GM21360 (cell line): ENCODE data around the gene DMD.
A peak's percentile ranks its signal among the peaks of the same experiment; 100 is the strongest.

Source experiments
- ATAC-seq: cut with Tn5 transposase; IDR thresholded peaks from one replicate; pipeline ENCODE4 v1.9.1; 2021; ENCODE audit warnings: mild to moderate bottlenecking, moderate library complexity; ENCODE audit not compliant: unreplicated experiment

DMD gene

DNA sequence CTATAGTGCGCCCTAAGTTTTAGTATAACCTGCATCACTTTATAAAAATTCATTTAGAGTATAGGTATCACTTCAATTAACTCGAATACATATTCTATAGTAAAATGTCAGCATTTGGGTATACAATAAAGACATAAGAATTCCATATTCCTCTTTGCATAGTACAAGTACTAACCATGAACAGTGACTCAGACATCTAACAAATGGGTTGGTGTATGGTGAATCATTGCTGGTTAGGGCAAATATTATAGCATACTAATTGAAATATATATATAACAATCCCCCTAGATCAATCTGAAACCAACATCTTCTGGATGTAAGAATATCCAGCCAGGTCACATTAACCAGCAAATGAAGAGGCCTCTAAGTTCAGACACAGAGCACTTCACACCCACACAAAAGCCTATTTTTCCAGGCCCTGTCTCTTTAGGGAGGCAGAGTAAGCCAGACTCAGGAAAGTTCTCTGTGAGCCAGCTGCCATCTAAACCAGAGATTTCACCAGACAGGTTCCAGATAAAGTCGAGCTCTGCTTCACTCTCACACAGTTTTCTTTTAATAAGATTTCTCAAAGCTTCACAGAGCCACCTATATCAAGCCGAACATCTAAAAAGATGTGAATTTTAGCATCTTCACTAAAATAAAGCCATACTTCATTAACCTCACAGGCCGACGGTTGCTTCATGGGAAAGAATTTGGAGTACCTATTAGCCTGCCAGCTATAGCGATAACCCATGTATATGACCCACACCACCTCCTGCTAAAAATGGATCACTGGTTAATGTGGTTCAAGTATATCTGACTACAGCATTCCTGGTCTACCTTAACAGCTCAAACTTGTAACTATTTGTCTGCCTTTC is 1939.5 kb downstream of the DMD start:
- ATAC-seq, result no peak

GRCh38 chrX:31269914-31270313 is 1941.4 kb downstream of the DMD start:
- no peak for ATAC-seq

- no peak for ATAC-seq
Measured at GRCh38 chrX:31268359-31268758, 1943.0 kb downstream of the DMD start.

DNA sequence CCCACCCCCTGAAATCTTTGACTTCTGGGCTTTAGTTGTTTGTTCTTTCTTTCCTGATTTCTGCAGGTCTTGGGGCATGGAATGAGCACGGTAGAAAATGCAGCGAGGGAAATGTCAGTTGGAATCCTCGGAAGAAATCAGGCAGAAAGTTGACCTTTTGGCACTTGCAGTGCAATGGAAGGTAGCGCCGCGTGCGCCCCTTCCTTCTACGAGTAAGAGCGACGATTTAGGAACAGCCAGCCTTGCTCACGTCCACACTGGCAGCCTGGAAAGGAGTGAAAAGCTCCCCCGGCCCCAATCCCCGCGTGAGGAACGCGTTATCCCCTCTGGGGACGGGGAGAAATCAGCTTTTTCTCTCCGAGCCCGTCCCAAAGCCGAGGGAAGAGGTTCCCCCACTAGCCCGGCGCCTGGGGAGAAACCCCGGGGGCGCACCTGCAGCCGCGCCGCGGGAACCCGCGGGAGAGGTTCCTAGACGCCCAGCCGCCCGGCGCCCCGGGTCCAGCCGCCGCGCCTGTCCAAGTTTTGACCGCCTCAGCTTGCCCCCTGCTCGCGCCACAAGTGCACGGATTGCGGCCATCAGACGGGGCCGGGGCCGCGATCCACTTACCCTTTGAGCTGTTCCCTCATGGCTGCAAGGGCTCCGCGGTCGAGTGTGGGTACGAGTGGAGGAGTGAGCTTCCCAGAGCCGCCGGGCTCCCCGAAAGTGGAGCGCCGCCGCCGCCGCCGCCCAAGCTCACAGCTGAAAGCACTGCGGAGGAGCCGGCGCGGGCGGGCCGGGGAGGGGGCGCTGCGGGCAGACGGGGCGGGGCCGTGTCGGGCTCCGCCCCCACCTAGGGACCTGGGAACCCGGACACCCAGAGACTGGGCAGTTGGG is 1944.9 kb downstream of the DMD start:
- ATAC-seq, result peak; percentile 93

- ATAC-seq, result no peak
Measured at GRCh38 chrX:31265383-31265782, 1946.0 kb downstream of the DMD start.

GRCh38 chrX:31260351-31260750 is 1951.0 kb downstream of the DMD start:
- ATAC-seq, result no peak

DNA sequence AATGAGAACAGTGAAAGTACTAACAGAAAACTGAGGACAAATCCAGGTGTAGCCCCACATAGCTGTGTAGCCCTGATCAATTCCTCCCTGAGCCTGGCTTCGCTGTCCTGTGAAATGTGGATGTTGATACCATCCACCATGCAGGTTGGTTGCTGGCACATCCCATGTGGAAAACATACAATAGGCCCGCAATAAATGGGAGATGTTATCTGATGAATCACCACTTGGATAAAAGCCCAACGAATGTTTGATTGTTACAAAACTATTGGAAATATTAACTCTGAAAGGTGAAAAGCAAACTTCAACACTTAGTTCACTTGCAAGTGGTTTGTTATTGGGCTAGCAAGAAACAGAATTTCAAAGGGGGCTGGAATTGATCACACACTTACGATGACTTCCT is 1953.2 kb downstream of the DMD start:
- no peak for ATAC-seq

DNA sequence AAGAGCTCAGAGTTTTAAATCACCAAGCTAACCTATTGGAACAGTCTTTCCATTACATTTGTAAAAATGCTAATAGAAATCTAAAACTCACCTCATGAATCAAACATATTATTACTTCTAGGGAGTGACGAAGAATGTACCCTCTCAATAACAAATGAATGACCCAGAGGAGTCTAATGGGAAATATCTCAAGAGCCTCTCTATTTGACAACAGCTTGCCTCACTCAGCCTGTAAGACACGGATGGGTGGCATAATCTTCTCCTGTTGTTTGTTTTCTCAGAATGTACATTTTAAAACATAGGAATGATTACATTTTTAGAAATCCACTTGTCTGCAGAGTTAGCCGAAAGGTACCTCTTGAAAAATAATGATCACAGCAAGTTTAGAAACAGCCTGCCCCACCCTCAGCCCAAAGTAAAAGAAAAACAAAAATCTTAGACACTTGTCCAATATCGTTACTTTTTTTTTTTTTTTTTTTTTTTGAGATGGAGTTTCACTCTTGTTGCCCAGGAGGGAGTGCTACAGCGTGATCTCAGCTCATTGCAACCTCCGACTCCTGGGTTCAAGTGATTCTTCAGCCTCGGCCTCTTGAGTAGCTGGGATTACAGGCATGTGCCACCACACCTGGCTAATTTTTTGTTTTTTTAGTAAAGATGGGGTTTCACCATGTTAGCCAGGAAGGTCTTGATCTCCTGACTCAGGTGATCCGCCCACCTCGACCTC is 1955.9 kb downstream of the DMD start:
- no peak for ATAC-seq

- ATAC-seq, result no peak
Measured at GRCh38 chrX:31252133-31252532, 1959.2 kb downstream of the DMD start.

DNA sequence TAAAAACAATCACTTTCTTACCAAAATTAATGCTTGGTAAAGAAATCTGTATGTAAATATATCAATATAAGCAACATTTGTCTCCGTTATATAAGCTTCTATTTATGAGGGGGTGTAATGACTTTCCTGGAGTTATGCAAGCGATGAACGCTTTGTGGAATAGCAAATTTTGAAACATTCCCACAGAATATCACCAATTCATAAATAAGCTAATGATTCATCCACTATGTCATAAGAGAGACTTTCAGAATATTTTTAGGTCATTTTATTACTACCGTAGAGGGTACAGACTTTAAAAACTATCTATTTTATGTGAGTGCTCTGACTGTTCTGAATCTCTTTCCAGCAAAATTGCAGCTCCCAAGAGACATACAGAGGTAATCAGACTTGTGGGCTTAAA is 1960.0 kb downstream of the DMD start:
- no peak for ATAC-seq

DNA sequence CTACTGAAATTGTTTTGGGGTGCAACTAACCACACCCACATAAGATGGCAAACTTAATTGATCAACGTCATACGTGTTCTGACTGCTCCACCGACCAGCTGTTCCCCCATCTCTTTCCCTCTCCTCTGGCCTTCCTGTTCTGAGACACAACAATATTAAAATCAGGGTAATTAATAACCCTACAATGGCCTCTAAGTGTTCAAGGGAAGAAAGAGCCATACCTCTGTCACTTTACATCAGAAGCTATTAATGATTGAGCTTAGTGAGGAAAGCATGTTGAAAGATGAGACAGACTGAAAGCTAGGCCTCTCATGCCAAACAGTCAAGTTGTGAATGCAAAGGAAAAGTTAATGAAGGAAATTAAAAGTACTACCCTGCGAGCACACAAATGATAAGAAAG is 1965.6 kb downstream of the DMD start:
- ATAC-seq, result no peak

- no peak for ATAC-seq
Measured at GRCh38 chrX:31243804-31244203, 1967.5 kb downstream of the DMD start.

- no peak for ATAC-seq
Measured at GRCh38 chrX:31240982-31241381, 1970.4 kb downstream of the DMD start.

DNA sequence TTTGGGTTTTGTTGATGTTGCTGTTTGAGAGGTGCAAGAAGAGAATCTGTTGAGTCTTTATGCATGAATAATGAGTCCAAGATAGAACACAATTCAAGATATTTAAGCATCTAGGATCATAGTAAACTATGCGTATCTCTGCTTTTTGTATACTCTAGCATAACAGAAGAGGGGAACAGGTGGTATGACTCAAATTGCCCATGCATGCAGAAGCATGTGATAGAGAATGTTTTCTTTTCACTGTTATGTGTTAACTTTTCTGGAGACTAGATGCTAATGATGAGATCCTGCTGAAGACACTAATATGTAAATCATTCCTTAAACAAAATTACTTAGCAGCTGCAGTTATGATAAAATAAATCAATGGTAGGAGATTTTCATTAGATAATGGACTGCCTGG is 1974.2 kb downstream of the DMD start:
- ATAC-seq, result peak; percentile 44

- peak; percentile 49 for ATAC-seq
Measured at GRCh38 chrX:31236231-31236630, 1975.1 kb downstream of the DMD start.

DNA sequence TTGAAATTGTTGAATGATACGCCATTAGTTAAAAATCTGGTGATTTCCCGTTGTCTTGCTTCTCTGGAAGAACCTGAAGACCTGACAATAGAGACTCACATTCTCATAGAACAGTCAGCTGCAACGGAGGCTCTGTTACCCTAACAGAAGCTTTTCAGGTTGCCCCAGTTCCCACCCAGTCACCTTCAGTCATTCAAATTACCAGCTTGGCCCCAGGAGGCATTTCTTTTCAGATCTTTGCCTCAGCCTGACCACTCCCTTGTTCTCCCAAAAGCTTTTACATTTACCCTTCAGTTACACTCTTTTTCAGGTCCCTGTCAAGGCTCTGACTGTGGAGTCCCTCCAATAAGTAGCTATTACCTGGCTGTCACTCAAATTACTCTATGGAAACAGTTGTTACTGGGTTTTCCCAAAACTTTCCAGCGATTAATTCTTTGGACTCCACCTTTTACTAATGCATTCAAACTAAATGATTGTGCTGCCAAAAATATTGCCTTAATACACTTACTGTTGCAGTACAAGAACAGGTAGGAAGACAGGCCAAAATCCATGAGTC is 1977.3 kb downstream of the DMD start:
- ATAC-seq, result no peak

DNA sequence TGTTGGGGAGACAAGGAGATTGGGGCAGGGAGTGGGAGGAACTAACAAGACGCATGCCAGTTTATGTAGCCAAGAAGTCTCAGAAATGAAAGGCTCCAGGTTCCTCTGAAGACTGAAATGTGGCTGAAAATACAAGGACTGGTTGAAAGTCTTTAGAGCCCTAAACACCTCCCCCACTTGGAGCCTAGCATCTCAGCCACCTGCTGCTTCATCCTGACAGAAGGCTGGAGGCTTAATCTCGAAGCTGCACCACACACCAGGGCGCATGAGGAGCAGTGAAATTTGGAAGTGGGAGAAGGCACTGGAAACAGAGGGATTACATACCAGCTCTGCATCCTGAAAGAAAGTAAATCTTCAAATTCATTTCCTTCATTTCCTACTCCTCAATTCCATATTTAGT is 1978.8 kb downstream of the DMD start:
- ATAC-seq, result no peak

DNA sequence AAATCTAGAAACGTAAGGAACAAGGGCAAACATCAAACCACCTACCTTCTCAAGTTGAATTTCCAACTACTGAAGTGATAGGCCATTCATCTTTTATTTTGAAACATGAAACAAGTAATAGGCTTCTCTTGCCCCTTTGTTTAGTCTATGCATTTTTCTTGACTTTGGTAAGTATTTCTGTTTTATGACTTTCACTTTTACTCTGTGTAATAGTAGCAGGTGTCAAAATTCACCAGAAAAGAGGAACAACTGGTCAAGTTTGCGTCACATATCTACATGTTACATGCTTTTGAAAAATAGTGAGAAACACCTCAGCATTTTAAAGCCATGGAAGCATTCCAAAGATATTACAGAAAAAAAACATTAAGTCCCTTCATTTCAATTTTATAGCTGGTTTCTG is 1982.4 kb downstream of the DMD start:
- peak; percentile 89 for ATAC-seq

DNA sequence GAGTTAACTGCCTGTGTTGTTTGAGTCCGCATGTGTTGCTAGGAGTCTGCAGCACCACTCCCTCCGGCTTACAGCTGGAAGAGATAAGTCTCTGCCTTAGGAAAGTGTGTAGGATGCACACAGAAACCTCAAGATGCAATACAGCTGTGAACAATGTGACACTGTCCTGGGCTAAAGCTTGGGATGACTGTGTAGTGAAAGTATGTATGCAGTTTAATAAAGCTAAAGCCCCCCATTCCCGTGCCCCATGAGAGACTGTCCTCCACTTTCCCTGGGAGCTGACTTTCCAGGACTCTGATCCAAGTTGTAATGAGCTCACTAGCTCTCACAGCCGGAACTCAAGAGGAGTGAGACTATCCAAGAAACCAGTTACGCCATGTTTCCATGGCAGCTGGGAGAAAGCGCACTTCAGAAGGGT is 1982.9 kb downstream of the DMD start:
- no peak for ATAC-seq

DNA sequence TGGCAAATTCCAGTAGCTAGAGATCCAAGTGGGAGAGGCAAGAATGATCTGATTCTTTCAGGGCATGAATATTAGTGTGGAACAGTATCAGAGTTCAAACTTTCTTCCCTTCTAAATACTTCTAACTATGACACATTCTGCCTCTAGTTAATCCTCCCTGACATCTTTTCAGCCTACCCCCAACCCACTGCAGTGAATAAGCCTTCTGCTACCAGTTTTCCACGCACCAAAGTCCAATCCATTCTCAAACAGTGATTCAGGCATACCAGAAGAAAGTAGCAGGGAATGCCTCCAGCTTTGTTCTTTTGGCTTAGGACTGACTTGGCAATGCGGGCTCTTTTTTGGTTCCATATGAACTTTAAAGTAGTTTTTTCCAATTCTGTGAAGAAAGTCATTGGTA is 1984.1 kb downstream of the DMD start:
- no peak for ATAC-seq

GRCh38 chrX:31225819-31226218 is 1985.5 kb downstream of the DMD start:
- ATAC-seq, result no peak
